ENCODE results near the gene SMCO4.

SMCO4 gene

DNA sequence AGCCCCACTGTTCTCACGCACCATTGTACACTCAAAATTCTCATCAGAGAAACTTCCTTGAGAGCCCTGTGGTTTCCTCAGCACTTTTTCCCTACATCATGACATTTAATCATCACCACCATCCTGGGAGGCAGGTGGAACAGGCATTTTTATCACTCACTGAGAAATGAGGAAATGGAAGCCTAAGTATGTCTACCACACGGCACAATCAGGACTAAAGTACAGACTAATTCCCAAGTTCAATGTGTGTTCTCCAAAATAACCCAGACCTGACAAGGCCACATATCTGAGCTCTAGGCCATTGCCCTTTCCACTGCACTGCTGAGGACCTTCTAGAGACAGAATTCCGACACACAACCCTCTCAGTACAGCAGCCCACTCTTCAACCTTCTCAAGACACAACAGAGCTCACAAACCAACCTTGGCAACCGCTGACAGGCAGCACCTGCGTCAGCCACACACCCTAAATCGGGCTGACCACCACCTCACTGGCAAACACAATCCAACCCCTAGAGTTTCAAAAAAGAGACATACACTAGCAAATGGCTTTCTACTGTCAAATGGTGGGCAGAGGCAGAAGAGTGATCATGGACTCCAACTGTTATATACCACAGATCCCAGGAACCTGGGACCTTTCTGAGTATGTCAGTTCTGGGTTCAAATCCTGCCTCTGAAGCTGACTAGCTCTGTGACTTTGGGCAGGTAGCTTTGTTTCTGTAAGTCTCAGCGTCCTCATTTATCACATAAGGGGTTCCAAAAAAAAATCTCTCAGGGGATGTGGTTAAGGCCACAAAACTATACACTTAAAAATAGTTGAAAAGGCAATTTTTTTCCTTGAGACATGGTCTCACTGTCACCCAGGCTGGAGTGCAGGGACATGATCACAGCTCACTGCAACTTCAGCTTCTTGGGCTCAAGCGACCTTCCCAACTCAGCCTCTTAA lies 16.3 kb downstream of the SMCO4 start:
- Mint-ChIP-seq H3K4me1 (ENCODE audit: low read depth) (peaks cover 13% of the 10 kb centered on the region), H3K36me3 (no peaks in the 10 kb centered on the region), H3K9me3 (ENCODE audit: low read depth) (no peaks in the 10 kb centered on the region), H3K27me3 (no peaks in the 10 kb centered on the region), H3K4me3 (no peak overlapping the region), H3K27ac (no peak overlapping the region)

GRCh38 chr11:93526346-93526633 lies 16.9 kb downstream of the SMCO4 start:
- no peaks in the 10 kb centered on the region for H3K27me3 Mint-ChIP-seq
- peaks cover 13% of the 10 kb centered on the region for H3K4me1 Mint-ChIP-seq (ENCODE audit: low read depth)
- no peaks in the 10 kb centered on the region for H3K36me3 Mint-ChIP-seq
- no peak overlapping the region for H3K27ac Mint-ChIP-seq
- H3K4me3 Mint-ChIP-seq, result no peak overlapping the region
- no peaks in the 10 kb centered on the region for H3K9me3 Mint-ChIP-seq (ENCODE audit: low read depth)

DNA sequence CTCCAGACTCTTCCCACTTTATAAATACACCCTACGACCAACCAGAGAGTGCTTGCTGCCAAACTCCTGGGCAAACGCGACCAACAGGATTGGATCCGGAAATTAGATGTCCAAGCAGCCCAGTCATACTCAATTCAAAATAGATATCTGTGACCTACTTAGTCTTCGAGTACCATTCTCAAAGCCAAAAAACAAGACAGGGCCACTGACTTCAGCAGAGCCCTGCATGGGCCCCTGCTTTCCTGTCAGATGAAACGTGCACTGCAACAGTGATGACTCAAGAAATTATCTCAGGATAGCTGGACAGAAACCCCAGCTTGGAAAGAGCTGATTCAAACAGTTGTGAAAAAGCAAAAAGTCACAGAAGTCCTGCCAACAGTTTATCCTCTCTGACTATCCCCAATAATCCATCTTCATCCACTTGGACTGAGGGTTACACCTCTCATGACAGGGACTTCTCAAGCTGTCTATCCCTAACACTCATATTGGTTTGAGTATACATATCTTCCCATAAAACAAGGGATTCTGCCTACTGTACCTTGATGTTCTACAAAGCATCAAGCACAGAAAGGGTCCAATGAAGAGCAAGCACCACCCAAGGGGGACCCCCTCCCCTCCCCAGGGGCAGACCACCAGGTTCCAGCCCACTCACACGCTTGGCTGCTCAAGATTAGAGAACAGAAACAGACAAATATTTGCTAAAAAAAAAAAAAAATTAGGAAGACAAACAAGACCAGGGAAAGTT lies 17.4 kb downstream of the SMCO4 start:
- Mint-ChIP-seq H3K9me3 (ENCODE audit: low read depth) (no peaks in the 10 kb centered on the region), H3K27ac (no peak overlapping the region), H3K4me3 (no peak overlapping the region), H3K4me1 (ENCODE audit: low read depth) (peaks cover 18% of the 10 kb centered on the region), H3K27me3 (no peaks in the 10 kb centered on the region), H3K36me3 (no peaks in the 10 kb centered on the region)

DNA sequence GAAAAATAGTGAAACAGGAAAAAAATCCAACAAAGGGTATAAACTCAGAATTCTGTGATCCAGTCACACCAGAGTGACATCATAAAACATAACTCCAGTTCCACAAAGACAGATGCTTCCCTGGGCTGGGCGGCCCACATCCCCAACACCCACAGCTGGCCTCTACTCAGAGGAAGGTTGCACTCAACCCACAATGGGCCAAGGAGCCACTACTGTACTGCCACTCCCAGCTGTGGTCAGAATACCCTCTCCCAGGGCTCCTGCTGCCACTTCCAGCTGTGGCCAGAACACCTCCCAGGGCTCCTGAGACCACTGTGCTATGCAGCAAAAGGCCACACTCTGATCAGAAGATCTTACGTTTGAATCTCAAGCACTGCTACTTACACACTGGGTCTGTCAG lies 18.3 kb downstream of the SMCO4 start:
- peaks cover 9% of the 10 kb centered on the region for H3K4me1 Mint-ChIP-seq (ENCODE audit: low read depth)
- no peaks in the 10 kb centered on the region for H3K27me3 Mint-ChIP-seq
- no peaks in the 10 kb centered on the region for H3K36me3 Mint-ChIP-seq
- no peaks in the 10 kb centered on the region for H3K9me3 Mint-ChIP-seq (ENCODE audit: low read depth)
- H3K27ac Mint-ChIP-seq, result no peak overlapping the region
- no peak overlapping the region for H3K4me3 Mint-ChIP-seq

DNA sequence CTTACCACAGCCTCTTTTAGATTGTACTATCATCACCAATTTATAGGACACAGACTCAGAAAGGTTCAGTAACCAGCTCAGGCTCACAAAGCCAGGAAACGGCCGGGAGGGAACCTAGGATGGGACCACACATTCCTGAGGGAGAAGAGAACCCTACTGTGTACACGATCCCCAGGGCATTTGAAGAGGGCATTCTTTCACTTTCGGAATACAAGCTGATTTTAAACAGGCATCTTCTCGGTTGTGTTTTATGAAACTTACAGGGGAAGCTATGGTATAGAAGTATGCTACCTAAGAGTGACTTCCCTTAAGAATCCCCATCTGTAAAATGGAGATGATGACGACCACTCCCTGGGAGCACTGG lies 19.0 kb downstream of the SMCO4 start:
- H3K4me3 Mint-ChIP-seq, result no peak overlapping the region
- H3K27me3 Mint-ChIP-seq, result no peaks in the 10 kb centered on the region
- no peak overlapping the region for H3K27ac Mint-ChIP-seq
- no peaks in the 10 kb centered on the region for H3K9me3 Mint-ChIP-seq (ENCODE audit: low read depth)
- no peaks in the 10 kb centered on the region for H3K36me3 Mint-ChIP-seq
- peaks cover 7% of the 10 kb centered on the region for H3K4me1 Mint-ChIP-seq (ENCODE audit: low read depth)

GRCh38 chr11:93520726-93521509 lies 22.3 kb downstream of the SMCO4 start:
- Mint-ChIP-seq H3K4me1 (ENCODE audit: low read depth) (peaks cover 5% of the 10 kb centered on the region), H3K27ac (no peak overlapping the region), H3K4me3 (no peak overlapping the region), H3K36me3 (no peaks in the 10 kb centered on the region), H3K27me3 (no peaks in the 10 kb centered on the region), H3K9me3 (ENCODE audit: low read depth) (no peaks in the 10 kb centered on the region)

- H3K9me3 Mint-ChIP-seq (ENCODE audit: low read depth), result no peaks in the 10 kb centered on the region
- no peak overlapping the region for H3K27ac Mint-ChIP-seq
- peaks cover 5% of the 10 kb centered on the region for H3K4me1 Mint-ChIP-seq (ENCODE audit: low read depth)
- H3K36me3 Mint-ChIP-seq, result no peaks in the 10 kb centered on the region
- H3K4me3 Mint-ChIP-seq, result no peak overlapping the region
- no peaks in the 10 kb centered on the region for H3K27me3 Mint-ChIP-seq
These were observed 24.0 kb downstream of the SMCO4 start for GRCh38 chr11:93519179-93519578.

DNA sequence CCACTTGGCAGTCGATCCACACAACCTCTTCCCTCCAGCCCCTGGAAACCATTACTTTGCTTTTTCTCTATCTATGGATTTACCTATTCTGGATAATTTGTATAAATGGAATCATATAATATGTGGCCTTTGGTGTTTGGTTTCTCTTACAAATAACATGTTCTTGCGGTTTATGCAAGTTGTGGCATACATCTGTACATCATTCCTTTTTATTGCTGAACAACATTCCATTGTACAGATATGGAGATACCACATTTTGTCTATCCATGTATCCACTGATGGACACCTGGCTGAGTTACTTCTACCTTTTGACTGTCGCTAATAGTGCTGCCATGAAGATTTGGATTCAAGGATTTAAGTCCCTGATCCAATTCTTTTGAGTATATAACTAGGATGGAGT lies 25.1 kb downstream of the SMCO4 start:
- Mint-ChIP-seq H3K36me3 (no peaks in the 10 kb centered on the region), H3K4me3 (no peak overlapping the region), H3K27me3 (no peaks in the 10 kb centered on the region), H3K27ac (no peak overlapping the region), H3K9me3 (ENCODE audit: low read depth) (no peaks in the 10 kb centered on the region), H3K4me1 (ENCODE audit: low read depth) (peaks cover 5% of the 10 kb centered on the region)

DNA sequence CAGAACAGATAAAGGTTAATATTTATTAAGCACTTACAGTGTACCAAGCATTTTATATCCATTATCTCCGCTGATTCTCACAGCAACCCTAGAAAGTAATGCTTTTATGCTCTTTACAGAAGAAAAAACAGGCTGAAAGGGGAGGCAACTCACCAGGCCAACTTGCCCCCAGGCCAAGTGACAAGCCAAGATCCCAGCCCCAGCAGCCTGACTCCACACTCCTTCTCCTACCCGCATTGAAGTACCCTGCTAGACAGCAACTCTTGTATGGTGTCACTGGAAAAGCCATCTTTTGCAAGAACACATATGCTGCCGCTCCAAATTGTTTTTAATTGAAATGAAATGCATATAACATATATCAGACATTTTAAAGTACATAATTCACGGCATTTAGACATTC lies 25.6 kb downstream of the SMCO4 start:
- Mint-ChIP-seq H3K27me3 (no peaks in the 10 kb centered on the region), H3K9me3 (ENCODE audit: low read depth) (no peaks in the 10 kb centered on the region), H3K36me3 (no peaks in the 10 kb centered on the region), H3K27ac (no peak overlapping the region), H3K4me3 (no peak overlapping the region), H3K4me1 (ENCODE audit: low read depth) (peaks cover 5% of the 10 kb centered on the region)

- Mint-ChIP-seq H3K4me3 (no peak overlapping the region), H3K4me1 (ENCODE audit: low read depth) (peaks cover 5% of the 10 kb centered on the region), H3K27ac (no peak overlapping the region)
These were observed 26.1 kb downstream of the SMCO4 start for GRCh38 chr11:93517041-93517440.

GRCh38 chr11:93515441-93516025 lies 27.7 kb downstream of the SMCO4 start:
- no peak overlapping the region for H3K27ac Mint-ChIP-seq
- H3K27me3 Mint-ChIP-seq, result no peaks in the 10 kb centered on the region
- H3K4me3 Mint-ChIP-seq, result no peak overlapping the region
- H3K4me1 Mint-ChIP-seq (ENCODE audit: low read depth), result no peaks in the 10 kb centered on the region
- no peaks in the 10 kb centered on the region for H3K9me3 Mint-ChIP-seq (ENCODE audit: low read depth)
- no peaks in the 10 kb centered on the region for H3K36me3 Mint-ChIP-seq

More at GRCh38 chr11:93517041-93517440, 26.1 kb downstream of the SMCO4 start:
- no peaks in the 10 kb centered on the region for H3K27me3 Mint-ChIP-seq
- no peaks in the 10 kb centered on the region for H3K9me3 Mint-ChIP-seq (ENCODE audit: low read depth)
- no peaks in the 10 kb centered on the region for H3K36me3 Mint-ChIP-seq

- Mint-ChIP-seq H3K4me3 (no peak overlapping the region), H3K4me1 (ENCODE audit: low read depth) (no peaks in the 10 kb centered on the region), H3K36me3 (no peaks in the 10 kb centered on the region), H3K27me3 (no peaks in the 10 kb centered on the region), H3K27ac (no peak overlapping the region), H3K9me3 (ENCODE audit: low read depth) (no peaks in the 10 kb centered on the region)
These were observed 28.5 kb downstream of the SMCO4 start for GRCh38 chr11:93514712-93515111.

- Mint-ChIP-seq H3K9me3 (ENCODE audit: low read depth) (peaks cover 4% of the 10 kb centered on the region), H3K4me1 (ENCODE audit: low read depth) (no peaks in the 10 kb centered on the region), H3K36me3 (no peaks in the 10 kb centered on the region), H3K27ac (no peak overlapping the region), H3K27me3 (no peaks in the 10 kb centered on the region), H3K4me3 (no peak overlapping the region)
These were observed 29.4 kb downstream of the SMCO4 start for GRCh38 chr11:93513772-93514171.

DNA sequence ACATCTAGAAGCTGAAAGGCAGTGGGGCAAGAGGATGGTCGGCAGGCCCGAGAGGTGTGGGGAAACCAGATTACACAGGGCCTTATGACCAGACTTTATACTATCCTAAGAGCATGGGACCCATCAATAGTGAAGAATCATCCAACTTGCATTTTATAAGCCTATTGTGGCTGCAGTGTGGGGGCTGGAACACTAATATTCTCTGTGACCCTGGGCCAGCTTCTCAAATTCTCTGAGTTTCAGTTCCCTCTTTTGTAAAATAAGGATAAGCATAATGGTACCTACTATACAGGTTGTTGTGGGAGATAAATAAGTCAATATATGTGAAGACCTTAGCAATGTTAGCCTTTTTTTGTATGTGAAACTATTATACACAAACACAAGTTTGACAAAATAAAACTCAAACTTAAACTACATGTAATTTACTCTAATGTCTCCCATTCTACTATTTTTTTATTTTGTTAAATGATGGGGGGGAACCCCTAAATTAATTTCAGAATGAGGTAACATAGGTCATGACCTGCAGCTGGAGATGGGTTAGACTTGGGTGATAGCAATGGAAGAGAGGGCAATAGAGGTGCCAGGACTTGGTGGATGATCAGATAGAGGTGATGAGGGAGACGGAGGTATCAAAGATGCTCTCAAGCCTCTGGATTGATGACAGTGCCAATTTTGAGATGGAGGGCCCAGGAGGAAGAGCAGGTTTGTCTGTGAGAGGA lies 30.1 kb downstream of the SMCO4 start:
- Mint-ChIP-seq H3K4me3 (no peak overlapping the region), H3K4me1 (ENCODE audit: low read depth) (no peaks in the 10 kb centered on the region), H3K27ac (no peak overlapping the region), H3K36me3 (no peaks in the 10 kb centered on the region), H3K27me3 (no peaks in the 10 kb centered on the region), H3K9me3 (ENCODE audit: low read depth) (peaks cover 4% of the 10 kb centered on the region)

All from activated naive CD8-positive, alpha-beta T cell (primary cell).